ENCODE measurements around the gene BEX2.

BEX2 gene

GRCh38 chrX:103274284-103274683 is 36.5 kb downstream of the BEX2 start:
- in situ Hi-C loops (cut with MboI; ENCODE audit: low sequenced_read_pairs), result no loop called here
